Adrenal gland (tissue), 5 donors: Measurements from ENCODE around the gene ATP8A2.

Experiments used
- POLR2A ChIP-seq, 2 donors: fragments of 450-650 bp; IDR thresholded peaks; one replicate each; pipeline ENCODE4 v1.6.1; 2017; ENCODE audit warnings: antibody characterized with exemption in 2 of 2, mild to moderate bottlenecking in 2 of 2, moderate library complexity in 1 of 2
- TF ChIP-seq, protein P1 (sequence below), 6 experiments: fragments of 450-650 bp in 4 of 6; fragments of 200-600 bp in 2 of 6; sonication (generic) in 1 of 6; IDR thresholded peaks; 1 replicate in 5 of 6; 2 replicates in 1 of 6; pipeline versions ENCODE4 v1.5.1 to v1.8.0; 2016 to 2021; ENCODE audit warnings: antibody characterized with exemption in 6 of 6, mild to moderate bottlenecking in 2 of 6, moderate library complexity in 1 of 6
- donor health status: DM: no; HTN: no; CAD: no.

DNA sequence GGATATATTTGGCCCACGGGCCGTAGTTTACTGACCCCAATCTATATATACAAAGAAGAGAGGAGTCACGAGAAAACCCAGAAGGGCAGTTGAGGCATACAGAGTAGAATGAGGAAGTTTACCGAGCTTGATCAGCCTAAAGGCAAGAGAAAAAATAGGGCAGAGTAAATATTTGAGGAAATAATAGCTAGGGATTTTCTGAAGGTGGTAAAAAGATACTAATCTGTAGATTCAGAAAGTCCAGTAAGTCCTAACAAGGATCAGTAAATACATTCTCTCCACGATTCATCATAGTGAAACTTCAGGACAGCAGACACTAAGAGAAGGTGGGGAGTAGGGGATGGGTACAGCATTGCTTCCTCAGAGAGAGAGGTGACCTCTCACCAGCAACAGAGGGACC, 248.1 kb downstream of the ATP8A2 start:
- TF ChIP-seq, protein P1, sequence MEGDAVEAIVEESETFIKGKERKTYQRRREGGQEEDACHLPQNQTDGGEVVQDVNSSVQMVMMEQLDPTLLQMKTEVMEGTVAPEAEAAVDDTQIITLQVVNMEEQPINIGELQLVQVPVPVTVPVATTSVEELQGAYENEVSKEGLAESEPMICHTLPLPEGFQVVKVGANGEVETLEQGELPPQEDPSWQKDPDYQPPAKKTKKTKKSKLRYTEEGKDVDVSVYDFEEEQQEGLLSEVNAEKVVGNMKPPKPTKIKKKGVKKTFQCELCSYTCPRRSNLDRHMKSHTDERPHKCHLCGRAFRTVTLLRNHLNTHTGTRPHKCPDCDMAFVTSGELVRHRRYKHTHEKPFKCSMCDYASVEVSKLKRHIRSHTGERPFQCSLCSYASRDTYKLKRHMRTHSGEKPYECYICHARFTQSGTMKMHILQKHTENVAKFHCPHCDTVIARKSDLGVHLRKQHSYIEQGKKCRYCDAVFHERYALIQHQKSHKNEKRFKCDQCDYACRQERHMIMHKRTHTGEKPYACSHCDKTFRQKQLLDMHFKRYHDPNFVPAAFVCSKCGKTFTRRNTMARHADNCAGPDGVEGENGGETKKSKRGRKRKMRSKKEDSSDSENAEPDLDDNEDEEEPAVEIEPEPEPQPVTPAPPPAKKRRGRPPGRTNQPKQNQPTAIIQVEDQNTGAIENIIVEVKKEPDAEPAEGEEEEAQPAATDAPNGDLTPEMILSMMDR (IDR thresholded peaks at IDR 0.05), result no peak
- TF ChIP-seq POLR2A (IDR thresholded peaks at IDR 0.05), result no peak
